ENCODE data around the gene KLC1. TPM values are rescaled to one million over a fixed set of nuclear protein-coding genes. Genes with fewer than 3 reads are reported as not detected.
A peak's percentile ranks its signal among the peaks of the same experiment; 100 is the strongest.
"Not testable (repeated sequence)": the region's sequence is repeated elsewhere in the genome, so short reads cannot be mapped to it uniquely, and the experiment has no call there.

The KLC1 gene
- total and polyA plus RNA-seq, 4 donors = 93.3 to 225 (median 139) TPM

DNA sequence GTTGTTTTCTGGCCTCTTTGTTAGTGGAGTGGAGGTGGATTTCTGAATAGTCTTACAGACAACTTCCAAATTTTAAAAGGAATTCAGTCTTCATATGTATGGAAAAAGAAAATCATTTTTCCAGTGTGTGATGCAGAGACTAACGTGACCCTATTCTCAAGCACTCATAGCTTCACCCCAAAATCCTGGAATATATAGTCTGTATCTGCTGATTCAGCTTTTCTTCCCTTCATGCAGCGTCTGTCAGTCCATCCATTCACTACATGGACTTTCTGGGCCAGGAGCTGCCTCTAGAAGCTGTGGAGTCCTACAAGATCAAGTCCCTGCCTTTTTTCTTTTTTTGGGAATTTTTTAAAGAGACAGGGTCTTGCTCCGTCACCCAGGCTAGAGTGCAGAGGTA is 23.8 kb downstream of the KLC1 start:
- no peak overlapping the region for H3K4me3 ChIP-seq
- H3K36me3 ChIP-seq (ENCODE audit: control insufficient read depth in 4 of 4, insufficient read depth in 4 of 4, low read length in 4 of 4) = peaks cover 0 to 24% (median 20%) of the 10 kb centered on the region in 4 donors
- no peak overlapping the region for H3K27ac ChIP-seq (ENCODE audit: low read depth in 1 of 2, low read length in 1 of 2)
- peaks cover 0 to 11% (median 3%) of the 10 kb centered on the region in 5 donors for H3K4me1 ChIP-seq (ENCODE audit: control insufficient read depth in 5 of 5, insufficient read depth in 5 of 5, low read length in 5 of 5)
- H3K27me3 ChIP-seq (ENCODE audit: control insufficient read depth in 3 of 3, insufficient read depth in 3 of 3, low read length in 2 of 3) = no peaks in the 10 kb centered on the region
- no peak for DNase-seq
- no peak for ATAC-seq (ENCODE audit: insufficient read depth, low FRiP score)
- 86% methylated on average over 3 of the region's 3 CpGs for WGBS, 2 donors
- TF ChIP-seq, protein P1, sequence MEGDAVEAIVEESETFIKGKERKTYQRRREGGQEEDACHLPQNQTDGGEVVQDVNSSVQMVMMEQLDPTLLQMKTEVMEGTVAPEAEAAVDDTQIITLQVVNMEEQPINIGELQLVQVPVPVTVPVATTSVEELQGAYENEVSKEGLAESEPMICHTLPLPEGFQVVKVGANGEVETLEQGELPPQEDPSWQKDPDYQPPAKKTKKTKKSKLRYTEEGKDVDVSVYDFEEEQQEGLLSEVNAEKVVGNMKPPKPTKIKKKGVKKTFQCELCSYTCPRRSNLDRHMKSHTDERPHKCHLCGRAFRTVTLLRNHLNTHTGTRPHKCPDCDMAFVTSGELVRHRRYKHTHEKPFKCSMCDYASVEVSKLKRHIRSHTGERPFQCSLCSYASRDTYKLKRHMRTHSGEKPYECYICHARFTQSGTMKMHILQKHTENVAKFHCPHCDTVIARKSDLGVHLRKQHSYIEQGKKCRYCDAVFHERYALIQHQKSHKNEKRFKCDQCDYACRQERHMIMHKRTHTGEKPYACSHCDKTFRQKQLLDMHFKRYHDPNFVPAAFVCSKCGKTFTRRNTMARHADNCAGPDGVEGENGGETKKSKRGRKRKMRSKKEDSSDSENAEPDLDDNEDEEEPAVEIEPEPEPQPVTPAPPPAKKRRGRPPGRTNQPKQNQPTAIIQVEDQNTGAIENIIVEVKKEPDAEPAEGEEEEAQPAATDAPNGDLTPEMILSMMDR (IDR thresholded peaks at IDR 0.05; ENCODE audit: control extremely low read depth, extremely low read depth) = no peak
- H3K9ac ChIP-seq (ENCODE audit: insufficient read depth in 1 of 2, low read length in 2 of 2) = no peak overlapping the region
- no peaks in the 10 kb centered on the region for H3K9me3 ChIP-seq (ENCODE audit: control insufficient read depth in 4 of 4, insufficient read depth in 3 of 4, low read length in 3 of 4)

DNA sequence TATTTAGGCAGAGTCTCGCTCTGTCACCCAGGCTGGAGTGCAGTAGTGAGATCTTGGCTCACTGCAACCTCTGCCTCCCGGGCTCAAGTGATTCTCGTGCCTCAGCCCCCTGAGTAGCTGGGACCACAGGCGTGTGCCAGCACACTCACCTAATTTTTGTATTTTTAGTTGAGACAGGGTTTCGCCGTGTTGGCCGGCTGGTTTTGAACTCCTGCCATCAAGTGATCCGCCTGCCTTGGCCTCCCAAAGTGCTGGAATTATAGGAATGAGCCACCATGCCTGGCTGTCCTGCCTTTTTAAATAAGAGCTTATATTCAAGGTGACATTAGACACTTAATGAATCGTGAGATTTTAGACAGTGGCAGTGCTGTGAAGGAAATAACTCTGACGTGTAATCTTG is 24.3 kb downstream of the KLC1 start:
- peaks cover 0 to 25% (median 21%) of the 10 kb centered on the region in 4 donors for H3K36me3 ChIP-seq (ENCODE audit: control insufficient read depth in 4 of 4, insufficient read depth in 4 of 4, low read length in 4 of 4)
- ATAC-seq (ENCODE audit: insufficient read depth, low FRiP score); H3K9me3 ChIP-seq (ENCODE audit: control insufficient read depth in 4 of 4, insufficient read depth in 3 of 4, low read length in 3 of 4); H3K4me3 ChIP-seq; H3K27me3 ChIP-seq (ENCODE audit: control insufficient read depth in 3 of 3, insufficient read depth in 3 of 3, low read length in 2 of 3); DNase-seq; H3K9ac ChIP-seq (ENCODE audit: insufficient read depth in 1 of 2, low read length in 2 of 2): not testable (repeated sequence)
- 59 to 83% methylated on average over 10 of the region's 10 CpGs for WGBS, 2 donors
- peaks cover 0 to 13% (median 3%) of the 10 kb centered on the region in 5 donors for H3K4me1 ChIP-seq (ENCODE audit: control insufficient read depth in 5 of 5, insufficient read depth in 5 of 5, low read length in 5 of 5)
- peak overlapping the region in 1 of 2 donors; percentile 35 for H3K27ac ChIP-seq (ENCODE audit: low read depth in 1 of 2, low read length in 1 of 2)

DNA sequence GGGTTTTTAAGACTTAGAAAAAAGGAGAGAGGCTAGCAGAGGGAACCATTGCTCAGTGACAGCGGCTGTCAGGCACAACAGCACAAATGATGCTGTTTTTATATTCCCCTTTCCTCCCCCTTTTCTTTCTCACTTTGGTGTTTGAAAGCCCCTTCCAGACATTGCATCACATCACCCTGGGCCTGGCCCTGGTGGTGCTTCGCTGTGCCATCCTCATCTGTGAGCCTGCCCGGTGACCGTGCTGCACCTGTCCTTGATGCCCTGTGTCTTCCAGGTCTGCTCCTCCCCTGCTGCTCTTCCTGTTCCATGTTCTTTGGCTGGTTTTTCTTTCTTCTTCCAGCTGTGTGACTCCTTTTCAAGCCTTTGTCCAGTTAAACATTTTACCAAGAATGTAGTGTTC is 24.8 kb downstream of the KLC1 start:
- 75 to 84% methylated on average over 4 of the region's 4 CpGs for WGBS, 2 donors
- Histone ChIP-seq H3K4me1 (ENCODE audit: control insufficient read depth in 5 of 5, insufficient read depth in 5 of 5, low read length in 5 of 5) (peaks cover 0 to 13% (median 3%) of the 10 kb centered on the region in 5 donors), H3K4me3 (no peak overlapping the region), H3K36me3 (ENCODE audit: control insufficient read depth in 4 of 4, insufficient read depth in 4 of 4, low read length in 4 of 4) (peaks cover 0 to 24% (median 21%) of the 10 kb centered on the region in 4 donors), H3K27me3 (ENCODE audit: control insufficient read depth in 3 of 3, insufficient read depth in 3 of 3, low read length in 2 of 3) (no peaks in the 10 kb centered on the region), H3K9me3 (ENCODE audit: control insufficient read depth in 4 of 4, insufficient read depth in 3 of 4, low read length in 3 of 4) (no peaks in the 10 kb centered on the region), H3K9ac (ENCODE audit: insufficient read depth in 1 of 2, low read length in 2 of 2) (no peak overlapping the region), H3K27ac (ENCODE audit: low read depth in 1 of 2, low read length in 1 of 2) (peak overlapping the region in 1 of 2 donors; percentile 35)
- DNase-seq (no peak), ATAC-seq (ENCODE audit: insufficient read depth, low FRiP score) (no peak)
- TF ChIP-seq, protein P1 (IDR thresholded peaks at IDR 0.05; ENCODE audit: control extremely low read depth, extremely low read depth) = no peak

DNA sequence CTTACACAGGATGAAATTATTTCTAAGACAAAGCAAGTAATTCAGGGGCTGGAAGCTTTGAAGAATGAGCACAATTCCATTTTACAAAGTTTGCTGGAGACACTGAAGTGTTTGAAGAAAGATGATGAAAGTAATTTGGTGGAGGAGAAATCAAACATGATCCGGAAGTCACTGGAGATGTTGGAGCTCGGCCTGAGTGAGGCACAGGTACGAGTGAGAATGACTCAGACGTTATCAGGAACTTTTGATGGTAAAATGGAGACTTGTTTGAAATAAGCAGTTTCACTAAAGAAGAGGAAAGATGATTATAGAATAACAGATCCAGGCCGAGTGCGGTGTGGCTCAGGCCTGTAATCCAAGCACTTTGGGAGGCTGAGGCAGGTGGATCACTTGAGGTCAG is 25.6 kb downstream of the KLC1 start:
- Histone ChIP-seq H3K9me3 (ENCODE audit: control insufficient read depth in 4 of 4, insufficient read depth in 3 of 4, low read length in 3 of 4) (no peaks in the 10 kb centered on the region), H3K27me3 (ENCODE audit: control insufficient read depth in 3 of 3, insufficient read depth in 3 of 3, low read length in 2 of 3) (no peaks in the 10 kb centered on the region), H3K36me3 (ENCODE audit: control insufficient read depth in 4 of 4, insufficient read depth in 4 of 4, low read length in 4 of 4) (peaks cover 6 to 32% (median 25%) of the 10 kb centered on the region in 4 donors), H3K4me1 (ENCODE audit: control insufficient read depth in 5 of 5, insufficient read depth in 5 of 5, low read length in 5 of 5) (peaks cover 0 to 13% (median 3%) of the 10 kb centered on the region in 5 donors), H3K9ac (ENCODE audit: insufficient read depth in 1 of 2, low read length in 2 of 2) (no peak overlapping the region), H3K4me3 (no peak overlapping the region), H3K27ac (ENCODE audit: low read depth in 1 of 2, low read length in 1 of 2) (peak overlapping the region in 1 of 2 donors; percentile 38)
- TF ChIP-seq, protein P1 (IDR thresholded peaks at IDR 0.05; ENCODE audit: control extremely low read depth, extremely low read depth) = no peak
- peak; percentile 32 for ATAC-seq (ENCODE audit: insufficient read depth, low FRiP score)
- 59 to 89% methylated on average over 6 of the region's 6 CpGs for WGBS, 2 donors
- DNase-seq = peak in 1 of 3 donors; percentile 13

All from lung (tissue), 12 donors.